LNCAP (cell line): ENCODE data around the gene ARFGAP2.
A peak's percentile ranks its signal among the peaks of the same experiment; 100 is the strongest.

Experiments
- TF ChIP-seq, protein P1 (sequence below): fragments of 450-650 bp; IDR thresholded peaks from 2 replicates; pipeline ENCODE4 v1.5.1; 2017; ENCODE audit warnings: mild to moderate bottlenecking

The ARFGAP2 gene

DNA sequence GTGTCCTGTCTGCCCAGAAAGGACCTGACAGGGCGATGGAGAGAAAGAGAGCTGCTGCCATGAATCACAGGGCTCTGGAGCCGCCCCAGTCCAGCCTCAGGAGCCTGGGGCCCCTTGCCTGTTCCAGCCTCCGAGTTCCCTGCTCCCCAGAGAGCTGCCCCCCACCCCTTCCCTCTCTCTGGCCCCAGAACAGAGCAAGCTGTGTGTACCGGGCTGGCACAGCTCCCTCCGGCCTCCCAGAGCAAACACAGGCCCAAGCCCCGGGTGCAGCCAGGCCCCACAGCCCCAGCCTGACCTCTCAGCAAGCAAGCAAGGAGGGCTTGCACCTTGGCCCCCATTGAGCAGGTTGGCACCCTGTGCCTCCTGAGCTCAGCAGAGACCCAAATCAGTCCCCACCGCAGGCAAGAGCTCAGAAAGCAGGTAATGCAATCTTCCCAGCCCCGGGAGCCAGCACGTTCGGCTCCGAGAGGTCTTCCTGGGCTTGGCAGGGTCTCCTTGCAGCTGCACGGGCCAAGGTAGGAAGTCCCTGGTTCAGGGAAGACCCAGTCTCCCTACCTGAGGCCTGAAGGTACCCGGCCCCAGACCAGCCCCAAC is 8.1 kb upstream of the ARFGAP2 start:
- TF ChIP-seq, protein P1, sequence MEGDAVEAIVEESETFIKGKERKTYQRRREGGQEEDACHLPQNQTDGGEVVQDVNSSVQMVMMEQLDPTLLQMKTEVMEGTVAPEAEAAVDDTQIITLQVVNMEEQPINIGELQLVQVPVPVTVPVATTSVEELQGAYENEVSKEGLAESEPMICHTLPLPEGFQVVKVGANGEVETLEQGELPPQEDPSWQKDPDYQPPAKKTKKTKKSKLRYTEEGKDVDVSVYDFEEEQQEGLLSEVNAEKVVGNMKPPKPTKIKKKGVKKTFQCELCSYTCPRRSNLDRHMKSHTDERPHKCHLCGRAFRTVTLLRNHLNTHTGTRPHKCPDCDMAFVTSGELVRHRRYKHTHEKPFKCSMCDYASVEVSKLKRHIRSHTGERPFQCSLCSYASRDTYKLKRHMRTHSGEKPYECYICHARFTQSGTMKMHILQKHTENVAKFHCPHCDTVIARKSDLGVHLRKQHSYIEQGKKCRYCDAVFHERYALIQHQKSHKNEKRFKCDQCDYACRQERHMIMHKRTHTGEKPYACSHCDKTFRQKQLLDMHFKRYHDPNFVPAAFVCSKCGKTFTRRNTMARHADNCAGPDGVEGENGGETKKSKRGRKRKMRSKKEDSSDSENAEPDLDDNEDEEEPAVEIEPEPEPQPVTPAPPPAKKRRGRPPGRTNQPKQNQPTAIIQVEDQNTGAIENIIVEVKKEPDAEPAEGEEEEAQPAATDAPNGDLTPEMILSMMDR = no peak

DNA sequence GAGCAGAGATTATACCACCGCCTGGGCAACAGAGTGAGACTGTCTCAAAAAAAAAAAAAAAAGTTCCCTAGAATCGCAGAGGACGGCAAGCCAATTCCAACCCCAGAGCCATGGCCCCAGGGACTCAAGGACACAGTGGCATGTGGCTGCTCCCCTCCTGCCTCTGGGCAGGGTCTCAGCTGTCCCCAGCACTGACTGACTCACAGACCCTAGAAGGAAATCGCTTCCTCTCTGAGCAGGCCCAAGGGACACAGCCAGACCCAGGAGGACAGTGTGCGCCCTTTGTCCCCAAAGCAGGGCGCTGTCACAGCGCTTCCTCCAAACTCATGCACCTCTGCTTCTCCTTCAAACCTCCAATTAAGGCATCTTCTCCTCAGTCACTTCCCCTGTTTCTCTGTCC is 7.3 kb upstream of the ARFGAP2 start:
- TF ChIP-seq, protein P1 = no peak

DNA sequence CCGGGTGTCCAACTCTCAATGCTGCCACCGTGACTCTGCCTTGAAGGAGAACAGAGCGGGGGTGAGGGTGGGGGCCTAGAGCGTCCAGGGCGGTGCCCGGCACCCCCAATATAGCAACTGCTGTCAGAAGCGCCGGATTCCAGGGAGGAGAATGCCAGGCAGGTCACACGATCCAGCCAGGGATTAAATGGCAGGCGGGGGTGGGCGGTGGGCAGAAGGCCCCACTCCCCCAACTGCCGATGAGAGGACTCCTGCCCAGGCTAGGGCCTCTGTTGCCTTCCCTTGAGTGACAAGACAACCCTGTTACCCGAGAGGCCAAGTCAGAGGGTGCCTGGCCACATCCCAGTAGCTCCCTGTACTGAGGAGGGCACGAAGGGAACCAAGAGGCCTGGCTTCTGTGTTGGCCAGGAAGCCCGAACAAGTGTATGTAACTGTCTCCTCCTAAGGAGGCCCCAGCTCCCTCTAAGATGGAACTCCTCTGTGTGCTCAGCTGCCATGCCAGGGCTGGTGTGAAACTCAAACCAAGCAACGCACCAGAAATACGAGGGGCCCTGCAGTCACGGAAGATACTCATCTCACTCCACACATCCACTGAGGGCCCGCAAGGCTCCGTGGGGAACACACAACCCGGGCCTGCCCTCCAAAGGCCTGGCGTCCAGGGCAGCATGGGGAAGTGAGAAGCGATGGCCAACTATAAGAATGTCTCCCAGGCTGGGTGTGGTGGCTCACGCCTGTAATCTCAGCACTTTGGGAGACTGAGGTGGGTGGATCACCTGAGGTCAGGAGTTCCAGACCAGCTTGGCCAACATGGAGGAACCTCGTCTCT is 6.6 kb upstream of the ARFGAP2 start:
- TF ChIP-seq, protein P1 = no peak

DNA sequence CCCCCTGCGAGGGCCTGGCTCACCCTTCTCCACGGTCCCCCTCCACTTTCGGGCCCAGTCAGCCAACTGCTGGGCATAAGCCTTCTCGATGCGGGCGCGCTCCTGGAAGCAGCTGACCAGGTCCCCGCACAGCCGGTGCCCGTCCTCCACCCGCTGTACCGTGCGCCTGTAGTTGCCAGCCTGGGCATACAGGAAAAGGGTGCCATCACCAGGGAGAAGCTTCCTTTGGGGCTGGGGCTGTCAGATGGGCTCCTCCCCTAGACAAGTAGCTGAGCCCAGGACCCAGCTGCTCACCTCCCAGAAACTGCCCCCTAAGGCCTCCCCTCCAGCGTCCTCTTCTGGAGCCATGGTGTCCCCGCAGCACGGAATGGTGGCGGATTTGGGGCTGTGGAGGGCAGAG is 5.7 kb upstream of the ARFGAP2 start:
- TF ChIP-seq, protein P1 = no peak

DNA sequence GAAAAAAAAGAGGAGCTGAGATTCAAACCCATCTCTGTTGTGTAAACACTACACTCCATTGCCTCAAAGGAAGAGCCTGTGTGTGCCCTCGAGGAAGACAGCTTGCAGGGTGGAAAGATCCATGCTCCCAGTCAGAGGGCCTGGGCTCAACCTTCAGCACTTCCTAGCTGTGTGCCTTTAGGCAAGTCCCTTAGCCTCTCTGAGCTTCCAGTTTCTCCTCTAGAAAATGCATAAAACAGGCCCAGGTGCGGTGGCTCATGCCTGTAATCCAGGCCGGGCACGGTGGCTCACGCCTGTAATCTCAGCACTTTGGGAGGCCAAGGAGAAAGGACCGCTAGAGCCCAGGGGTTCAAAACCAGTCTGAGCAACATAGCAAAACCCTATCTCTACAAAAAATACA is 4.6 kb upstream of the ARFGAP2 start:
- TF ChIP-seq, protein P1 = no peak

DNA sequence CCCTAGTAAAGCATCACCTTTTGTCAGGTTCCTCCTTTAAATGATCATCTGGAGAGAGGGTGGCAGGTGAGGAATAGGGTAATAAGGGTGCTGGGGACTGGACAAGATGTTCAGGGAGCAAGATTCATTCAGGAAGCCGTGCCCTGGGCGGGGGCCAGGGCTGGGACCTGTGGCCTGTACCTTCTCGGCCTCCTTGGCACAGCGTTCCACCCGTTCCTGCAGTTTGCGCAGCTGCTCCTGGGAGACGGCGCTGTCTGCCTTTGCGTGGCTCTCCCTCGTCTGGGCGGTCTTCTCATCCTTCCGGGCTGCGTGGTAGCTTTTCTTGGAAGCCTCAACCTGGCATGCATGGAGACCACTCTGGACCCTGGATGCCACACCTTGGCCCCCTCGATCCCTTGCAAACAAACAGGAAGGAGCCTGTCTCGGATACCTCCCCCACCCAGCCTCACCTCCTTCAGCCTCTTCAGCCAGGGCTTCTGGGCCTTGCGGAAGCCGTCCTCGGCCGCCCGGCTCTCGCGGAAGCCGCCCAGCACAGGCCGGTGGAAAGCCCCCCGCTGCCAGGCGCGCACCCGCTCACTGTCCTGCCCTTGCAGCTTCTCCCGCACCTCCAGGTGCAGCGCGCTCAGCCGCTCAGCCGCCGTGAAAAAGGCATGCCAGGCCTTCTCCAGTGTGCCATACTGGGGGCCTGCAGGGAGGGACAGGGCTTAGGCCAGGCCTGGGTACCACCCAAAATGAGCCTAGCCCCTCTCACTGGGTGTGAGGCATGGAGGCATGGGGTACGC is 3.5 kb upstream of the ARFGAP2 start:
- TF ChIP-seq, protein P1 = no peak

DNA sequence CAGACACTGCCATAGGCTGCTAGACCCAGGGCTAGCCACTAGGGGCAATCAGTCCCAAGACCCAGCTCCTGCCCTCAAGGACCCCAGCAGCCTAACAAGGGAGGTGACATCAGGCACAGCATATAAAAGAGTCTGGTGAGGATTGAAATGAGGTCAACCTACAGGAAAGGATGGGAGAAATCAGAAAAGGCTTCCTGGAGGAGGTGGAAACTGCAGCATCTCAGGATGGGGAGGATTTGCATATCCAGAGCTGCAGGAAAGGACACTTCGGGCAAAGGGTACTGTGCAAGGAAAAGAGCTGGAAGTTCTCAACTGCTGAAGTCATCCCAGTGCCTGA is 2.9 kb upstream of the ARFGAP2 start:
- TF ChIP-seq, protein P1 = peak; percentile 50
